ENCODE data around the gene TAF11L2.

GRCh38 chr5:17482790-17483189 is 15.2 kb upstream of the TAF11L2 start:
- TF ChIP-seq GATA3 (IDR thresholded peaks at IDR 0.05; ENCODE audit: low read depth, low read length) (peak; percentile 70; the same call in 1 of the 2 replicates), GATA2 (IDR thresholded peaks at IDR 0.05; ENCODE audit: low read depth, low read length) (peak; percentile 88)

Data from SH-SY5Y (cell line).